Neural progenitor cell (in vitro differentiated cells): Measurements from ENCODE around the gene ZNF311.

ENCODE experiments used
- CTCF ChIP-seq: fragments of 200-600 bp; sonication (generic); IDR thresholded peaks from 2 replicates; pipeline ENCODE4 v1.5.1; 2017; ENCODE audit warnings: antibody characterized with exemption, mild to moderate bottlenecking
- EZH2 ChIP-seq: fragments of 200-600 bp; sonication (generic); IDR thresholded peaks from 2 replicates; pipeline ENCODE4 v1.6.1; 2017; ENCODE audit warnings: antibody characterized with exemption, mild to moderate bottlenecking, moderate library complexity
- EZH2phosphoT487 ChIP-seq: fragments of 200-600 bp; sonication (generic); IDR thresholded peaks from 2 replicates; pipeline ENCODE4 v1.6.1; 2017; ENCODE audit warnings: antibody characterized with exemption

DNA sequence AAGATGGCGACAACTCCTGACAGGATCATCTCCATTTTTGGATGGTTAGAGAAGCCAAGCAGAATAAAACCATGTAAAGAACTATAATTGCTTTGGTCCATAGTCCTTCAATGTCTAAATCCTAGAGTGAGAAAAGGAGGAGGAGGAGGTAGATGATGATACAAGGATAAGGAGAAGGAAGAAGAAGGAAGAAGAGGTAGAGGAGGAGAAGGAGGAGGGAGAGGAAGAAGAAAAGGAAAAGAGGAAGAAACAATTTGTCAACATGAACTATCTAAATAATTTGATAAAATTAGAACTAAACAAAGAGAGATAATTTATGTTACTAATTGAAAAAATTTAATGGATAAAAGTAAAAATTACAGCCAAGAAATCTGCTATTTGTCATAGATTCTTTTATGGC lies 40.0 kb upstream of the ZNF311 start, which contains the start of gene OR2W1:
- TF ChIP-seq CTCF: no peak
- no peak for TF ChIP-seq EZH2
- no peak for TF ChIP-seq EZH2phosphoT487
